C4-2B (cell line): ENCODE data around the gene ACKR2.

ENCODE experiments used
- H3K27ac ChIP-seq: fragments of 450-650 bp; 2 replicates; pipeline ENCODE4 v1.5.1; 2017
- CTCF ChIP-seq: fragments of 450-650 bp; conservative IDR thresholded peaks from 2 replicates; pipeline ENCODE4 v1.5.1; 2017; ENCODE audit warnings: mild to moderate bottlenecking
- ZFX ChIP-seq: fragments of 450-650 bp; IDR thresholded peaks from 2 replicates; pipeline ENCODE4 v1.6.1; 2017

The ACKR2 gene

GRCh38 chr3:42846685-42847522, 37.7 kb downstream of the ACKR2 start:
- no peak overlapping the region for H3K27ac ChIP-seq

GRCh38 chr3:42847731-42848130, 38.5 kb downstream of the ACKR2 start:
- no peak overlapping the region for H3K27ac ChIP-seq
- TF ChIP-seq ZFX (no peak), CTCF (no peak)

More at GRCh38 chr3:42846685-42847522, 37.7 kb downstream of the ACKR2 start:
- TF ChIP-seq ZFX (no peak), CTCF (no peak)

- no peak overlapping the region for H3K27ac ChIP-seq
- no peak for TF ChIP-seq CTCF
- no peak for TF ChIP-seq ZFX
Observed at GRCh38 chr3:42849017-42849416, 39.8 kb downstream of the ACKR2 start.

- TF ChIP-seq ZFX: no peak
- no peak for TF ChIP-seq CTCF
- no peak overlapping the region for H3K27ac ChIP-seq
Observed at GRCh38 chr3:42850263-42850662, 41.0 kb downstream of the ACKR2 start.

GRCh38 chr3:42851228-42851834, 42.1 kb downstream of the ACKR2 start:
- TF ChIP-seq ZFX: no peak
- TF ChIP-seq CTCF: no peak
- no peak overlapping the region for H3K27ac ChIP-seq

- no peak overlapping the region for H3K27ac ChIP-seq
- TF ChIP-seq CTCF: no peak
- TF ChIP-seq ZFX: no peak
Observed at GRCh38 chr3:42852441-42852840, 43.2 kb downstream of the ACKR2 start.

- TF ChIP-seq CTCF: no peak
- no peak for TF ChIP-seq ZFX
- no peak overlapping the region for H3K27ac ChIP-seq
Observed at GRCh38 chr3:42853056-42853455, 43.8 kb downstream of the ACKR2 start.
